H1 (cell line): ENCODE data around the gene LYRM4. TPM values are rescaled to one million over a fixed set of nuclear protein-coding genes. Genes with fewer than 3 reads are reported as not detected.

ENCODE experiments used
- CTCF ChIA-PET: fragments of 300-600 bp; sonication (Branson Sonifier 250); formaldehyde crosslinking; loops from one replicate; lab custom pipeline; 2021; ENCODE audit not compliant: partially characterized antibody; lab: Charles Lee
- POLR2A ChIA-PET: fragments of 300-600 bp; sonication (Branson Sonifier 250); formaldehyde crosslinking; loops from one replicate; lab custom pipeline; 2021; ENCODE audit warnings: inconsistent platforms; ENCODE audit not compliant: partially characterized antibody; lab: Charles Lee
- DNase-seq, 2 experiments: peaks; one replicate each; pipeline versions ENCODE4 v3.0.0 to v3.0.0-alpha.2; 2010 to 2022; ENCODE audit warnings: low spot score in 2 of 2, low read depth in 1 of 2, mixed read lengths in 1 of 2
- FAIRE-seq: peaks from 2 replicates; lab custom pipeline; 2011; peaks lifted over from hg19 to GRCh38; lab: Jason Lieb, UNC
- H2AFZ ChIP-seq: 2 replicates; pipeline ENCODE4 v1.8.1; 2012; ENCODE audit warnings: low read length, inconsistent platforms
- H2AK5ac ChIP-seq: 2 replicates; pipeline ENCODE4 v1.6.1; 2013; ENCODE audit warnings: low read depth, low read length
- H2BK120ac ChIP-seq: replicated peaks from 2 replicates; pipeline ENCODE3; 2013; ENCODE audit warnings: low read depth, low read length, inconsistent platforms
- H2BK12ac ChIP-seq: 2 replicates; pipeline ENCODE4 v1.6.1; 2013; ENCODE audit warnings: low read depth, low read length
- H2BK15ac ChIP-seq: 2 replicates; pipeline ENCODE4 v1.6.1; 2013; ENCODE audit warnings: low read length
- H2BK20ac ChIP-seq: 2 replicates; pipeline ENCODE4 v1.6.1; 2013; ENCODE audit warnings: low read length
- H2BK5ac ChIP-seq: 2 replicates; pipeline ENCODE4 v1.6.1; 2013; ENCODE audit warnings: low read depth, low read length
- H3K14ac ChIP-seq: 2 replicates; pipeline ENCODE4 v1.6.1; 2013; ENCODE audit warnings: inconsistent platforms; ENCODE audit not compliant: insufficient read length
- H3K18ac ChIP-seq: 2 replicates; pipeline ENCODE4 v1.6.1; 2013; ENCODE audit warnings: low read length; ENCODE audit errors: extremely low read depth
- H3K23ac ChIP-seq: 2 replicates; pipeline ENCODE4 v1.6.1; 2013; ENCODE audit warnings: inconsistent platforms; ENCODE audit not compliant: insufficient read length
- H3K23me2 ChIP-seq: 2 replicates; pipeline ENCODE4 v1.6.1; 2013; ENCODE audit warnings: low read depth, low read length
- H3K27ac ChIP-seq: 2 replicates; pipeline ENCODE4 v1.6.1; 2011; ENCODE audit warnings: low read depth, low read length, inconsistent platforms
- H3K27me3 ChIP-seq, 4 experiments: replicated peaks in 1 of 4; 1 replicate in 1 of 4; 2 replicates in 3 of 4; pipeline versions ENCODE4 v1.6.1 to v1.8.1; 2011 to 2013; ENCODE audit warnings: low read length in 3 of 4, mild to moderate bottlenecking in 3 of 4, inconsistent platforms in 2 of 4, mixed read lengths in 2 of 4, moderate library complexity in 1 of 4; ENCODE audit not compliant: control insufficient read depth in 3 of 4, insufficient read depth in 3 of 4; ENCODE audit errors: extremely low read depth in 1 of 4
- H3K36me3 ChIP-seq, 4 experiments: 2 replicates each; pipeline versions ENCODE4 v1.6.1 to v1.8.1; 2011 to 2013; ENCODE audit warnings: mild to moderate bottlenecking in 4 of 4, low read length in 3 of 4, moderate library complexity in 2 of 4, control low read depth in 1 of 4, inconsistent platforms in 1 of 4; ENCODE audit not compliant: insufficient read depth in 4 of 4, control insufficient read depth in 2 of 4
- H3K4ac ChIP-seq: replicated peaks from 2 replicates; pipeline ENCODE3; 2013; ENCODE audit warnings: low read length, low read depth, mixed read lengths, inconsistent platforms; ENCODE audit not compliant: insufficient read length
- H3K4me1 ChIP-seq, 4 experiments: replicated peaks in 1 of 4; 1 replicate in 1 of 4; 2 replicates in 3 of 4; pipeline versions ENCODE4 v1.6.1 to v1.8.1; 2011 to 2013; ENCODE audit warnings: low read length in 3 of 4, inconsistent platforms in 2 of 4, mixed read lengths in 1 of 4; ENCODE audit not compliant: insufficient read depth in 4 of 4, control insufficient read depth in 3 of 4
- H3K4me2 ChIP-seq, 2 experiments: 2 replicates each; pipeline versions ENCODE4 v1.6.1 to v1.8.1; 2011 to 2013; ENCODE audit warnings: low read depth in 2 of 2, low read length in 2 of 2, control low read depth in 1 of 2, inconsistent platforms in 1 of 2, mild to moderate bottlenecking in 1 of 2; ENCODE audit not compliant: insufficient read depth in 1 of 2
- H3K4me3 ChIP-seq, 4 experiments: fragments of 200-600, 300-600 bp in 1 of 4; sonication (generic), shearing (Covaris generic), sonication (Bioruptor Twin) in 1 of 4; 2 replicates each; pipeline versions ENCODE4 v1.5.1 to v1.8.1; 2011 to 2016; ENCODE audit warnings: low read length in 4 of 4, low read depth in 3 of 4, control low read depth in 2 of 4, inconsistent platforms in 2 of 4, mild to moderate bottlenecking in 2 of 4, mixed read lengths in 1 of 4, moderate library complexity in 1 of 4; ENCODE audit not compliant: insufficient read depth in 2 of 4; ENCODE audit errors: extremely low read depth in 1 of 4
- H3K56ac ChIP-seq: replicated peaks from 2 replicates; pipeline ENCODE3; 2013; ENCODE audit warnings: low read depth, mild to moderate bottlenecking, mixed read lengths, low read length, inconsistent platforms; ENCODE audit not compliant: insufficient read length
- H3K79me1 ChIP-seq: 2 replicates; pipeline ENCODE4 v1.6.1; 2013; ENCODE audit warnings: low read depth, low read length, control low read depth
- H3K79me2 ChIP-seq, 2 experiments: 2 replicates each; pipeline versions ENCODE4 v1.6.1 to v1.8.1; 2012 to 2013; ENCODE audit warnings: low read length in 2 of 2, mild to moderate bottlenecking in 2 of 2, inconsistent platforms in 1 of 2; ENCODE audit not compliant: insufficient read depth in 2 of 2, control insufficient read depth in 1 of 2
- H3K9ac ChIP-seq, 4 experiments: replicated peaks in 1 of 4; 1 replicate in 1 of 4; 2 replicates in 3 of 4; pipeline versions ENCODE4 v1.6.1 to v1.8.1; 2011 to 2013; ENCODE audit warnings: low read depth in 3 of 4, low read length in 3 of 4, control low read depth in 2 of 4, mild to moderate bottlenecking in 2 of 4, moderate library complexity in 2 of 4, inconsistent platforms in 1 of 4; ENCODE audit errors: extremely low read depth in 1 of 4
- H3K9me3 ChIP-seq, 2 experiments: 2 replicates each; pipeline versions ENCODE4 v1.6.1 to v1.8.1; 2012 to 2013; ENCODE audit warnings: mild to moderate bottlenecking in 2 of 2, moderate library complexity in 2 of 2, control low read depth in 1 of 2, inconsistent platforms in 1 of 2, low read depth in 1 of 2, low read length in 1 of 2, mixed read lengths in 1 of 2; ENCODE audit not compliant: insufficient read depth in 2 of 2
- H4K20me1 ChIP-seq, 2 experiments: replicated peaks in 1 of 2; 2 replicates each; pipeline versions ENCODE3 to v1.8.1; 2011 to 2013; ENCODE audit warnings: inconsistent platforms in 2 of 2, low read length in 2 of 2, mild to moderate bottlenecking in 1 of 2; ENCODE audit not compliant: insufficient read depth in 2 of 2, control insufficient read depth in 1 of 2
- H4K5ac ChIP-seq: 2 replicates; pipeline ENCODE4 v1.6.1; 2013; ENCODE audit warnings: low read length, low read depth, mixed read lengths, inconsistent platforms; ENCODE audit not compliant: insufficient read length
- H4K8ac ChIP-seq: 2 replicates; pipeline ENCODE4 v1.8.0; 2013; ENCODE audit warnings: mild to moderate bottlenecking, moderate library complexity, low read length, inconsistent platforms; ENCODE audit not compliant: insufficient read depth; ENCODE audit errors: extremely low read depth
- H4K91ac ChIP-seq: replicated peaks from 2 replicates; pipeline ENCODE3; 2013; ENCODE audit warnings: low read length, mixed read lengths, inconsistent platforms; ENCODE audit not compliant: insufficient read length
- PHF8 ChIP-seq: fragments of 200-600 bp; sonication (generic); conservative IDR thresholded peaks from 2 replicates; pipeline ENCODE4 v1.7.1; 2012; ENCODE audit warnings: low read depth, mild to moderate bottlenecking, inconsistent platforms, low read length, moderate library complexity
- WGBS, 2 experiments: shearing (Covaris generic) in 1 of 2; methylation state at CpG; one replicate each; pipeline versions ENCODE4 v1.1.6 to v1.1.7; 2013 to 2015; ENCODE audit warnings: low lambda C conversion rate in 2 of 2, mixed read lengths in 2 of 2, inconsistent platforms in 1 of 2, low coverage in 1 of 2, missing lambda C conversion rate in 1 of 2; ENCODE audit not compliant: insufficient replicate concordance in 2 of 2, insufficient coverage in 1 of 2, insufficient read length in 1 of 2; ENCODE audit errors: extremely low coverage in 1 of 2, missing lambda C conversion rate in 1 of 2; 5-methylcytosine and 5-hydroxymethylcytosine counted together
- polyA plus RNA-seq, 7 experiments: library from polyadenylated mRNA; depleted of rRNA in 3 of 7; stranded (reverse) in 5 of 7; unstranded in 2 of 7; fragments of >200 nt in 5 of 7; fragments of 200-250 nt in 2 of 7; gene quantifications; 1 replicate in 5 of 7; 2 replicates in 1 of 7; 4 replicates in 1 of 7; pipeline versions ENCODE4 v1.2.1 to v1.2.3, GENCODE V29; 2011 to 2013; ENCODE audit warnings: missing spikeins in 2 of 7, mixed read lengths in 2 of 7
- total RNA-seq: library from RNA; stranded (reverse); fragmentation: NEBNext Ultra II Directional; extraction: Animal tissue kit (Norgen Biotek cat#: 25700); gene quantifications from 2 replicates; pipeline ENCODE4 v1.2.1, GENCODE V29; 2021

The LYRM4 gene
- total and polyA plus RNA-seq, 2 of the 8 experiments (the other 6 are each of a cell fraction or from before 2014, with no cell fraction given), result 56.6 to 62.8 TPM

DNA sequence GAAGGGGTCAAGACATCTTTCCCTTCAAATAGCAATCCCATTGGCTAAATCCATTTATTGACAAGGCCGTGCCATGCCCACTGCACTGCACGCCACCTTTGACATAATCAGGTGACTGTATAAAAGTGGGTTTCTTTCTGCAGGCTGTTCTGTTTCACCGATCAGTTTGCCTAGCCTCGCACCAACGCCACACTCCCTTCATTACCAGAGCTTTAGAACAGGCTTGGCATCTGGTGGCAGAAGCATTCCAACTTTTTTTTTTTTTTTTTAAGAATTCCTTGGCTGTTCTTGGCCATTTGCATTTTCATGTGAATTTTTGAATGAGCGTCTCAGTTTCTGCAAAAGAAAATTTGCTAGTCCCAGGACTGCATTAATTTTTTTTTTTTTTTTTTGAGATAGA is 97.5 kb downstream of the LYRM4 start:
- Histone ChIP-seq H3K9ac (no peak overlapping the region), H2AFZ (no peak overlapping the region), H3K9me3 (no peaks in the 10 kb centered on the region), H3K4ac (no peak overlapping the region), H3K79me1 (no peaks in the 10 kb centered on the region; the same call in 1 of the 2 replicates), H3K79me2 (no peaks in the 10 kb centered on the region), H4K91ac (no peak overlapping the region), H2BK15ac (no peak overlapping the region), H3K56ac (no peak overlapping the region), H2AK5ac (no peak overlapping the region), H2BK120ac (no peak overlapping the region), H3K27ac (no peak overlapping the region), H3K4me3 (no peak overlapping the region), H4K5ac (no peak overlapping the region), H4K8ac (no peak overlapping the region), H3K36me3 (no peaks in the 10 kb centered on the region), H3K27me3 (no peaks in the 10 kb centered on the region), H3K4me1 (no peaks in the 10 kb centered on the region), H2BK12ac (no peak overlapping the region), H3K23ac (no peak overlapping the region), H3K4me2 (no peak overlapping the region), H4K20me1 (peaks cover 0 to 1% of the 10 kb centered on the region in 2 experiments), H2BK5ac (no peak overlapping the region), H3K14ac (no peak overlapping the region), H2BK20ac (no peak overlapping the region), H3K23me2 (no peaks in the 10 kb centered on the region), H3K18ac (no peak overlapping the region)
- WGBS, 2 experiments, result 84% methylated on average over 6 of the region's 6 CpGs; no CpG with 5 or more reads in 1 of the 2 experiments
- CTCF ChIA-PET, result interaction anchor here (0.6 to 5.4 kb wide), 4 partner anchors 19 to 380 kb away, joined by 3 to 25 read pairs (median 4); no protein-coding TSS in a partner anchor
- DNase-seq (no peak), FAIRE-seq (no peak)
- no peak for TF ChIP-seq PHF8
- POLR2A ChIA-PET, result no interaction called here
